SK-N-SH treated with all-trans-retinoic acid at 6 μM for 48 hours (cell line): ENCODE measurements around the gene NPAS3.

Experiments used
- ARNTL ChIP-seq: fragments of 450-650 bp; formaldehyde crosslinking; IDR thresholded peaks from 2 replicates; pipeline ENCODE4 v1.5.0; 2020; ENCODE audit warnings: low read depth, mild to moderate bottlenecking, moderate library complexity, borderline replicate concordance
- CREB5 ChIP-seq: fragments of 250-450 bp; sonication (Bioruptor Pico); IDR thresholded peaks from 2 replicates; pipeline ENCODE4 v1.5.1; 2020; ENCODE audit warnings: low read depth, mild to moderate bottlenecking, moderate library complexity
- CSRNP3 ChIP-seq: fragments of 250-450 bp; sonication (Bioruptor Pico); IDR thresholded peaks from 2 replicates; pipeline ENCODE4 v1.5.1; 2021; ENCODE audit warnings: mild to moderate bottlenecking, moderate library complexity
- GLIS3 ChIP-seq: fragments of 250-450 bp; sonication (Bioruptor Pico); IDR thresholded peaks from 2 replicates; pipeline ENCODE4 v1.5.0; 2020; ENCODE audit warnings: mild to moderate bottlenecking, moderate library complexity
- PATZ1 ChIP-seq: fragments of 250-450 bp; sonication (Bioruptor Pico); IDR thresholded peaks from 2 replicates; pipeline ENCODE4 v1.8.0; 2020; ENCODE audit warnings: mild to moderate bottlenecking, moderate library complexity, borderline replicate concordance
- POU6F1 ChIP-seq: fragments of 250-450 bp; sonication (Bioruptor Pico); IDR thresholded peaks from 2 replicates; pipeline ENCODE4 v1.8.0; 2021; ENCODE audit warnings: low read depth, mild to moderate bottlenecking, moderate library complexity, borderline replicate concordance
- ZFP3 ChIP-seq: fragments of 250-450 bp; sonication (Bioruptor Pico); IDR thresholded peaks from 2 replicates; pipeline ENCODE4 v1.5.0; 2020; ENCODE audit warnings: mild to moderate bottlenecking, moderate library complexity
- ZFP30 ChIP-seq: fragments of 450-650 bp; formaldehyde crosslinking; IDR thresholded peaks from 2 replicates; pipeline ENCODE4 v1.5.0; 2022; ENCODE audit warnings: mild to moderate bottlenecking, moderate library complexity

GRCh38 chr14:32914391-32914790 lies 24.3 kb upstream of the NPAS3 start:
- TF ChIP-seq ARNTL (CRISPR knock-in tag) (no peak), PATZ1 (CRISPR knock-in tag) (no peak), POU6F1 (CRISPR knock-in tag) (no peak), ZFP3 (CRISPR knock-in tag) (no peak), GLIS3 (CRISPR knock-in tag) (no peak), ZFP30 (CRISPR knock-in tag) (no peak), CSRNP3 (CRISPR knock-in tag) (no peak), CREB5 (CRISPR knock-in tag) (no peak)
